Smooth muscle cell (in vitro differentiated cells): ENCODE measurements around the gene PLD1. TPM values are rescaled to one million over a fixed set of nuclear protein-coding genes. Genes with fewer than 3 reads are reported as not detected.
A peak's percentile ranks its signal among the peaks of the same experiment; 100 is the strongest.

Source experiments
- DNase-seq: peaks from one replicate; lab custom pipeline; 2025; ENCODE audit not compliant: unreplicated experiment; lab: John Stamatoyannopoulos, UW
- H2AFZ ChIP-seq: fragments of 200-600 bp; sonication (generic); 2 replicates; pipeline ENCODE4 v1.6.0; 2016; ENCODE audit warnings: antibody characterized with exemption, low read depth, mild to moderate bottlenecking
- H3F3A ChIP-seq: fragments of 200-600 bp; sonication (generic); 2 replicates; pipeline ENCODE4 v1.6.0; 2017; ENCODE audit warnings: antibody characterized with exemption, low read depth
- H3K27ac ChIP-seq: fragments of 200-600 bp; sonication (generic); 2 replicates; pipeline ENCODE4 v1.5.1; 2016; ENCODE audit warnings: low read depth, mild to moderate bottlenecking
- H3K27me3 ChIP-seq: fragments of 200-600 bp; sonication (generic); 2 replicates; pipeline ENCODE4 v1.6.1; 2016; ENCODE audit warnings: low read depth, mild to moderate bottlenecking
- H3K36me3 ChIP-seq: fragments of 200-600 bp; sonication (generic); 2 replicates; pipeline ENCODE4 v1.5.1; 2016; ENCODE audit warnings: low read depth
- H3K4me1 ChIP-seq: fragments of 200-600 bp; sonication (generic); 2 replicates; pipeline ENCODE4 v1.5.1; 2016; ENCODE audit warnings: low read depth
- H3K4me2 ChIP-seq: fragments of 200-600 bp; sonication (generic); 2 replicates; pipeline ENCODE4 v1.6.0; 2016; ENCODE audit warnings: mild to moderate bottlenecking
- H3K4me3 ChIP-seq: fragments of 200-600 bp; sonication (generic); 2 replicates; pipeline ENCODE4 v1.5.1; 2016; ENCODE audit warnings: mild to moderate bottlenecking
- H3K79me2 ChIP-seq: fragments of 200-600 bp; sonication (generic); 2 replicates; pipeline ENCODE4 v1.6.0; 2016; ENCODE audit warnings: low read depth, mild to moderate bottlenecking
- H3K9ac ChIP-seq: fragments of 200-600 bp; sonication (generic); 2 replicates; pipeline ENCODE4 v1.6.0; 2016; ENCODE audit warnings: low read depth
- H3K9me3 ChIP-seq: fragments of 200-600 bp; sonication (generic); replicated peaks from 2 replicates; pipeline ENCODE4 v1.5.1; 2016; ENCODE audit warnings: low read depth
- H4K20me1 ChIP-seq: fragments of 200-600 bp; sonication (generic); 2 replicates; pipeline ENCODE4 v1.6.0; 2016; ENCODE audit warnings: low read depth
- WGBS: methylation state at CpG from one replicate; pipeline ENCODE4 v1.1.7; 2016; ENCODE audit warnings: low lambda C conversion rate; 5-methylcytosine and 5-hydroxymethylcytosine counted together
- polyA plus RNA-seq: library from polyadenylated mRNA; unstranded; fragments of >200 nt; fragmentation: Nextera tagmentation; extraction: Ambion mirVana; gene quantifications from 2 replicates; pipeline ENCODE4 v1.2.1, GENCODE V29; 2016
- total RNA-seq: library from RNA; depleted of rRNA; stranded (reverse); fragments of >200 nt; gene quantifications from 2 replicates; pipeline ENCODE4 v1.2.3, GENCODE V29; 2014
- TF ChIP-seq, protein P1 (sequence below): fragments of 200-600 bp; sonication (generic); IDR thresholded peaks from 2 replicates; pipeline ENCODE4 v1.5.1; 2017; ENCODE audit warnings: borderline replicate concordance, mild to moderate bottlenecking, antibody characterized with exemption; ENCODE audit not compliant: insufficient read depth, poor library complexity, severe bottlenecking

The PLD1 gene
- total and polyA plus RNA-seq, 2 experiments from 2014 or later, result 15.2 to 36.1 TPM

DNA sequence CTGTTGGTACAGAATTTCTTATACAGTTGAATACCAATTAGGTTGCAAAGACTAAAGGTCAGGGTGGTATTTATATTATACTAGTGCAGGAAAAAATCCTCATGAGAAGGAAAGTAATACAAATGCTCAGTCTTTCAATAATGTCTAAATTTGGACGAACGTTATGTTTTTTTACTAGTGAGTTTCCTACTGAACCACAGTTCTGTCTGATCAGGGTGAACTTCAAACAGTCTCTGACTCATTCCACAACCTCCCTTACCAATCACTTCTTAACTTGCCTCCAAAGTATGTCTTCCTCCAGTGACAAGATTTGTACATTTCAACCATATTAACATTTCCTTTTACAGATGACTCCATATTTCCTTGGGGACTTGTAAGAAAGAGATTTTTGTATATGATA lies 36.3 kb upstream of the PLD1 start:
- Histone ChIP-seq H3K4me2 (peak overlapping the region; percentile 46), H3K36me3 (no peaks in the 10 kb centered on the region), H4K20me1 (no peaks in the 10 kb centered on the region), H3K27me3 (no peaks in the 10 kb centered on the region), H3K4me3 (no peak overlapping the region), H3F3A (peaks cover 23% of the 10 kb centered on the region), H2AFZ (no peak overlapping the region), H3K79me2 (no peaks in the 10 kb centered on the region), H3K9me3 (no peaks in the 10 kb centered on the region), H3K27ac (peak overlapping the region; percentile 60), H3K4me1 (peaks cover 30% of the 10 kb centered on the region), H3K9ac (no peak overlapping the region)
- 21% methylated on average over 2 of the region's 2 CpGs for WGBS
- TF ChIP-seq, protein P1, sequence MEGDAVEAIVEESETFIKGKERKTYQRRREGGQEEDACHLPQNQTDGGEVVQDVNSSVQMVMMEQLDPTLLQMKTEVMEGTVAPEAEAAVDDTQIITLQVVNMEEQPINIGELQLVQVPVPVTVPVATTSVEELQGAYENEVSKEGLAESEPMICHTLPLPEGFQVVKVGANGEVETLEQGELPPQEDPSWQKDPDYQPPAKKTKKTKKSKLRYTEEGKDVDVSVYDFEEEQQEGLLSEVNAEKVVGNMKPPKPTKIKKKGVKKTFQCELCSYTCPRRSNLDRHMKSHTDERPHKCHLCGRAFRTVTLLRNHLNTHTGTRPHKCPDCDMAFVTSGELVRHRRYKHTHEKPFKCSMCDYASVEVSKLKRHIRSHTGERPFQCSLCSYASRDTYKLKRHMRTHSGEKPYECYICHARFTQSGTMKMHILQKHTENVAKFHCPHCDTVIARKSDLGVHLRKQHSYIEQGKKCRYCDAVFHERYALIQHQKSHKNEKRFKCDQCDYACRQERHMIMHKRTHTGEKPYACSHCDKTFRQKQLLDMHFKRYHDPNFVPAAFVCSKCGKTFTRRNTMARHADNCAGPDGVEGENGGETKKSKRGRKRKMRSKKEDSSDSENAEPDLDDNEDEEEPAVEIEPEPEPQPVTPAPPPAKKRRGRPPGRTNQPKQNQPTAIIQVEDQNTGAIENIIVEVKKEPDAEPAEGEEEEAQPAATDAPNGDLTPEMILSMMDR, result no peak
- no peak for DNase-seq

DNA sequence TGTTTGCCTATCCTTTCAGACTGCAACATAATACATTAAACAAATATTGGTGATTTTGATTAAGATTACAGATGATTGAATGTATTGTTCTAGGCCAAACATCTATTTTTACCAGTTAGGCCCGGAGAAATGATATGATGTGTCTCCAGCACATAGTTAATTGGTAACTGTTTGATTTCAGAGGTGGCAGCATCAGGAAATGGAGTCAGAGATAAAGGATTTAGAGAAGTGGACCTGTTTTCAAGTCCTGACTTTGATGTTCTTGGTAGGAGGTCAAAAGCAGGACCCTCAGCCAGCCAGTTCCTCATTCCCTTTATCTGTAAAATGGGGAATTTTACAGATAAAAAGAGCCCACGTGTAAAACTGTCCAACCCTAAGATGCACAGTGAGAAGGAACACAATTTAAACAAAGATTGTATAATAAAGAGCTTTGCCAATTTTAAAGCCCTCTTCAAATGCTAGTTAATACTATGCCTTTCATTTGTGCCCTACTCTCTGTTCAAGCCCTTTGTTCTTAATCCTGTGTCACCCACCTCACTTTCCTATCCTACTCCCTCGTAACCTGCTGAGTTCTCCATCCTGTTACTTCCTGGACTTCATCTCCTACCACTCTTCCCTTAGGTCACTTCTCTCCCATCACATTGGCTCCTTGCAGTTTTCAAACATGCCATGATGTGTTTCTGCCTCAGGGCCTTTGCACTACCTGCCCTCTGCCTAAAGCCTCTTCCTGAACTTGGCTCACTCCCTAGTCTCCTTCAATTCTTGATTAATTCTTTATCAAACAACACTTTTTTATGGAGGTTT lies 35.4 kb upstream of the PLD1 start:
- 52% methylated on average over 3 of the region's 3 CpGs for WGBS

DNA sequence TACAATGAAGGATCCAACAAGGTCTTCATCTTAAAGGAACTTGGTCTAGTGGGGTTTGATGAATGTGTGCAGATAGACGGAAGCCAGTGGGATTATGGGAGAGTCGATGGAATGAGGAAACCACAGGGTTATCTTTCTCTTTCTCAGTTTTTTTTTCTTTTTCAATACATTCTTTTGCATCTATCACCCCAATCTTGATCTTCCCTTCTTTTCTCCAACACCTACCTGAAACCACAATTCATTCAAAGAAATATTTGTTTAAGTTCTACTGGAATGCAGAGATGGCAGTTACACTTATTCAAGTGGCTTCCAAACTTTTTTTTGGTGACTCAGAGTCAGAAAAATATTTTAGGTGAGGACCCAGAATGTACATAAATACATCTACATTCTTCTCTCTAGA lies 34.6 kb upstream of the PLD1 start:
- H3K27me3 ChIP-seq, result no peaks in the 10 kb centered on the region
- H3K4me1 ChIP-seq, result peaks cover 29% of the 10 kb centered on the region
- peak overlapping the region; percentile 13 for H3K4me2 ChIP-seq
- H2AFZ ChIP-seq, result no peak overlapping the region
- H3K79me2 ChIP-seq, result no peaks in the 10 kb centered on the region
- H3K9me3 ChIP-seq, result no peaks in the 10 kb centered on the region
- no peaks in the 10 kb centered on the region for H4K20me1 ChIP-seq
- no peak for DNase-seq
- no peak overlapping the region for H3K27ac ChIP-seq
- 50% methylated on average over 2 of the region's 2 CpGs for WGBS
- no peaks in the 10 kb centered on the region for H3K36me3 ChIP-seq
- no peak overlapping the region for H3K9ac ChIP-seq
- TF ChIP-seq, protein P1, result no peak
- H3F3A ChIP-seq, result peaks cover 11% of the 10 kb centered on the region
- H3K4me3 ChIP-seq, result no peak overlapping the region

More for the DNA sequence above, 35.4 kb upstream of the PLD1 start:
- no peak overlapping the region for H2AFZ ChIP-seq
- peaks cover 16% of the 10 kb centered on the region for H3F3A ChIP-seq
- no peaks in the 10 kb centered on the region for H3K9me3 ChIP-seq
- peak overlapping the region; percentile 60 for H3K27ac ChIP-seq
- no peaks in the 10 kb centered on the region for H3K27me3 ChIP-seq
- peaks cover 34% of the 10 kb centered on the region for H3K4me1 ChIP-seq
- no peak overlapping the region for H3K4me3 ChIP-seq
- no peak overlapping the region for H3K9ac ChIP-seq
- TF ChIP-seq, protein P1, result no peak
- H4K20me1 ChIP-seq, result no peaks in the 10 kb centered on the region
- DNase-seq, result no peak
- H3K36me3 ChIP-seq, result no peaks in the 10 kb centered on the region
- H3K79me2 ChIP-seq, result no peaks in the 10 kb centered on the region
- no peak overlapping the region for H3K4me2 ChIP-seq
